Loucy (cell line): ENCODE measurements around the gene NCLN.

Experiments used
- EZH2phosphoT487 ChIP-seq: fragments of 200-600 bp; IDR thresholded peaks from 2 replicates; pipeline ENCODE4 v1.6.1; 2018; ENCODE audit warnings: antibody characterized with exemption, mild to moderate bottlenecking, moderate library complexity, borderline replicate concordance
- TF ChIP-seq, protein P1 (sequence below): fragments of 200-600 bp; sonication (generic); conservative IDR thresholded peaks from 2 replicates; pipeline ENCODE4 v1.5.1; 2014; ENCODE audit warnings: mild to moderate bottlenecking, antibody characterized with exemption, low read length

GRCh38 chr19:3192684-3193083 is 7.0 kb downstream of the NCLN start:
- TF ChIP-seq, protein P1, sequence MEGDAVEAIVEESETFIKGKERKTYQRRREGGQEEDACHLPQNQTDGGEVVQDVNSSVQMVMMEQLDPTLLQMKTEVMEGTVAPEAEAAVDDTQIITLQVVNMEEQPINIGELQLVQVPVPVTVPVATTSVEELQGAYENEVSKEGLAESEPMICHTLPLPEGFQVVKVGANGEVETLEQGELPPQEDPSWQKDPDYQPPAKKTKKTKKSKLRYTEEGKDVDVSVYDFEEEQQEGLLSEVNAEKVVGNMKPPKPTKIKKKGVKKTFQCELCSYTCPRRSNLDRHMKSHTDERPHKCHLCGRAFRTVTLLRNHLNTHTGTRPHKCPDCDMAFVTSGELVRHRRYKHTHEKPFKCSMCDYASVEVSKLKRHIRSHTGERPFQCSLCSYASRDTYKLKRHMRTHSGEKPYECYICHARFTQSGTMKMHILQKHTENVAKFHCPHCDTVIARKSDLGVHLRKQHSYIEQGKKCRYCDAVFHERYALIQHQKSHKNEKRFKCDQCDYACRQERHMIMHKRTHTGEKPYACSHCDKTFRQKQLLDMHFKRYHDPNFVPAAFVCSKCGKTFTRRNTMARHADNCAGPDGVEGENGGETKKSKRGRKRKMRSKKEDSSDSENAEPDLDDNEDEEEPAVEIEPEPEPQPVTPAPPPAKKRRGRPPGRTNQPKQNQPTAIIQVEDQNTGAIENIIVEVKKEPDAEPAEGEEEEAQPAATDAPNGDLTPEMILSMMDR = no peak
- TF ChIP-seq EZH2phosphoT487 = no peak
